ENCODE results near the gene EMILIN1.

DNA sequence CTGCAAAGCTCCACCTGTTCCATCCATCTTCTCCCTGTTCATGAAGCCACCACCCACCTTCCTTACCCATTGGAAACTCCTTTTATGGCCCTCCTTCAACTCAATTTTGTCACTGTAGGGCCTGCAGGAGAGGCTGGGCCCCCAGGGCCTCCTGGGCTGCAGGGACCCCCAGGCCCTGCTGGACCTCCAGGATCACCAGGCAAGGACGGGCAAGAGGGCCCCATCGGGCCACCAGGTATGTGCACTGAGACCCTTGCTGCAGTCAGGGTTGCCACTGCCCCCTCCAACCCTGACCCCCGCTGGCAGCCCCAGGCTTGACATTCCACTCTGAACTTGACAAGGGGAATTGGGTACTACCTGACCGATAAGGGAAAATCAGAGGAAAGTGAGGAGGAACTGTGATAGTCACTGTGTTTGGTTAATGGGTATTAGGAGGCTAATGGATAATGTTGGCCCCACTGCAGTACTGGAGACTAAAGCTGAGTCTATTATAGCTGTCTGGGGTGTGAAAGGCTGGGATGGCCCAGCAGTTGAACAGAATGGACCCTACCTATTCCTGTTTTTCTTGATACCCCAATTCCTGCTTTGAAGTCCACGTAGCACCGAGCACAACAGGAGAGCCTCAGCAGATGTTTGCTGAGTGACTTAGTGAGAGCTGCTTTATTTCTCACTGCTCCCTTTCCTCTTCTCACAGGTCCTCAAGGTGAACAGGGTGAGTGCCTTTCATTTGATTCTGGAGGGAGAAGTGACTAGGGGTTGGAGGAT is 6.1 kb downstream of the EMILIN1 start:
- no peak for TF ChIP-seq EZH2phosphoT487 (IDR thresholded peaks at IDR 0.05; ENCODE audit: unreplicated experiment)
- no peak for TF ChIP-seq EZH2 (IDR thresholded peaks at IDR 0.05; ENCODE audit: low read depth, unreplicated experiment)
- TF ChIP-seq CTCF (conservative IDR thresholded peaks at IDR 0.05; ENCODE audit: low read depth in 2 of 2), result no peak
- TF ChIP-seq POLR2AphosphoS5 (IDR thresholded peaks at IDR 0.05; ENCODE audit: low read depth), result no peak
- TF ChIP-seq, protein P1, sequence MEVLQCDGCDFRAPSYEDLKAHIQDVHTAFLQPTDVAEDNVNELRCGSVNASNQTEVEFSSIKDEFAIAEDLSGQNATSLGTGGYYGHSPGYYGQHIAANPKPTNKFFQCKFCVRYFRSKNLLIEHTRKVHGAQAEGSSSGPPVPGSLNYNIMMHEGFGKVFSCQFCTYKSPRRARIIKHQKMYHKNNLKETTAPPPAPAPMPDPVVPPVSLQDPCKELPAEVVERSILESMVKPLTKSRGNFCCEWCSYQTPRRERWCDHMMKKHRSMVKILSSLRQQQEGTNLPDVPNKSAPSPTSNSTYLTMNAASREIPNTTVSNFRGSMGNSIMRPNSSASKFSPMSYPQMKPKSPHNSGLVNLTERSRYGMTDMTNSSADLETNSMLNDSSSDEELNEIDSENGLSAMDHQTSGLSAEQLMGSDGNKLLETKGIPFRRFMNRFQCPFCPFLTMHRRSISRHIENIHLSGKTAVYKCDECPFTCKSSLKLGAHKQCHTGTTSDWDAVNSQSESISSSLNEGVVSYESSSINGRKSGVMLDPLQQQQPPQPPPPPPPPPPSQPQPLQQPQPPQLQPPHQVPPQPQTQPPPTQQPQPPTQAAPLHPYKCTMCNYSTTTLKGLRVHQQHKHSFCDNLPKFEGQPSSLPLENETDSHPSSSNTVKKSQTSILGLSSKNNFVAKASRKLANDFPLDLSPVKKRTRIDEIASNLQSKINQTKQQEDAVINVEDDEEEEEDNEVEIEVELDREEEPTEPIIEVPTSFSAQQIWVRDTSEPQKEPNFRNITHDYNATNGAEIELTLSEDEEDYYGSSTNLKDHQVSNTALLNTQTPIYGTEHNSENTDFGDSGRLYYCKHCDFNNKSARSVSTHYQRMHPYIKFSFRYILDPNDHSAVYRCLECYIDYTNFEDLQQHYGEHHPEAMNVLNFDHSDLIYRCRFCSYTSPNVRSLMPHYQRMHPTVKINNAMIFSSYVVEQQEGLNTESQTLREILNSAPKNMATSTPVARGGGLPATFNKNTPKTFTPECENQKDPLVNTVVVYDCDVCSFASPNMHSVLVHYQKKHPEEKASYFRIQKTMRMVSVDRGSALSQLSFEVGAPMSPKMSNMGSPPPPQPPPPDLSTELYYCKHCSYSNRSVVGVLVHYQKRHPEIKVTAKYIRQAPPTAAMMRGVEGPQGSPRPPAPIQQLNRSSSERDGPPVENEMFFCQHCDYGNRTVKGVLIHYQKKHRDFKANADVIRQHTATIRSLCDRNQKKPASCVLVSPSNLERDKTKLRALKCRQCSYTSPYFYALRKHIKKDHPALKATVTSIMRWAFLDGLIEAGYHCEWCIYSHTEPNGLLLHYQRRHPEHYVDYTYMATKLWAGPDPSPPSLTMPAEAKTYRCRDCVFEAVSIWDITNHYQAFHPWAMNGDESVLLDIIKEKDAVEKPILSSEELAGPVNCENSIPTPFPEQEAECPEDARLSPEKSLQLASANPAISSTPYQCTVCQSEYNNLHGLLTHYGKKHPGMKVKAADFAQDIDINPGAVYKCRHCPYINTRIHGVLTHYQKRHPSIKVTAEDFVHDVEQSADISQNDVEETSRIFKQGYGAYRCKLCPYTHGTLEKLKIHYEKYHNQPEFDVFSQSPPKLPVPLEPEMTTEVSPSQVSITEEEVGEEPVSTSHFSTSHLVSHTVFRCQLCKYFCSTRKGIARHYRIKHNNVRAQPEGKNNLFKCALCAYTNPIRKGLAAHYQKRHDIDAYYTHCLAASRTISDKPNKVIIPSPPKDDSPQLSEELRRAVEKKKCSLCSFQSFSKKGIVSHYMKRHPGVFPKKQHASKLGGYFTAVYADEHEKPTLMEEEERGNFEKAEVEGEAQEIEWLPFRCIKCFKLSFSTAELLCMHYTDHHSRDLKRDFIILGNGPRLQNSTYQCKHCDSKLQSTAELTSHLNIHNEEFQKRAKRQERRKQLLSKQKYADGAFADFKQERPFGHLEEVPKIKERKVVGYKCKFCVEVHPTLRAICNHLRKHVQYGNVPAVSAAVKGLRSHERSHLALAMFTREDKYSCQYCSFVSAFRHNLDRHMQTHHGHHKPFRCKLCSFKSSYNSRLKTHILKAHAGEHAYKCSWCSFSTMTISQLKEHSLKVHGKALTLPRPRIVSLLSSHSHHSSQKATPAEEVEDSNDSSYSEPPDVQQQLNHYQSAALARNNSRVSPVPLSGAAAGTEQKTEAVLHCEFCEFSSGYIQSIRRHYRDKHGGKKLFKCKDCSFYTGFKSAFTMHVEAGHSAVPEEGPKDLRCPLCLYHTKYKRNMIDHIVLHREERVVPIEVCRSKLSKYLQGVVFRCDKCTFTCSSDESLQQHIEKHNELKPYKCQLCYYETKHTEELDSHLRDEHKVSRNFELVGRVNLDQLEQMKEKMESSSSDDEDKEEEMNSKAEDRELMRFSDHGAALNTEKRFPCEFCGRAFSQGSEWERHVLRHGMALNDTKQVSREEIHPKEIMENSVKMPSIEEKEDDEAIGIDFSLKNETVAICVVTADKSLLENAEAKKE (CRISPR knock-in tag; IDR thresholded peaks at IDR 0.05), result no peak
- TF ChIP-seq CREB1 (CRISPR knock-in tag; IDR thresholded peaks at IDR 0.05; ENCODE audit: low read depth), result no peak
- TF ChIP-seq REST (IDR thresholded peaks at IDR 0.05; ENCODE audit: unreplicated experiment), result no peak
- TF ChIP-seq, protein P2, sequence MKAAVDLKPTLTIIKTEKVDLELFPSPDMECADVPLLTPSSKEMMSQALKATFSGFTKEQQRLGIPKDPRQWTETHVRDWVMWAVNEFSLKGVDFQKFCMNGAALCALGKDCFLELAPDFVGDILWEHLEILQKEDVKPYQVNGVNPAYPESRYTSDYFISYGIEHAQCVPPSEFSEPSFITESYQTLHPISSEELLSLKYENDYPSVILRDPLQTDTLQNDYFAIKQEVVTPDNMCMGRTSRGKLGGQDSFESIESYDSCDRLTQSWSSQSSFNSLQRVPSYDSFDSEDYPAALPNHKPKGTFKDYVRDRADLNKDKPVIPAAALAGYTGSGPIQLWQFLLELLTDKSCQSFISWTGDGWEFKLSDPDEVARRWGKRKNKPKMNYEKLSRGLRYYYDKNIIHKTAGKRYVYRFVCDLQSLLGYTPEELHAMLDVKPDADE (IDR thresholded peaks at IDR 0.05), result no peak
- no peak for TF ChIP-seq STAT1 (IDR thresholded peaks at IDR 0.05; ENCODE audit: unreplicated experiment)
- no peak for TF ChIP-seq JUNB (IDR thresholded peaks at IDR 0.05; ENCODE audit: unreplicated experiment)

Measured in GM23338 (cell line).